ENCODE data around the gene VPS39. TPM values are rescaled to one million over a fixed set of nuclear protein-coding genes. Genes with fewer than 3 reads are reported as not detected.

The VPS39 gene
- total RNA-seq, 4 donors from 2014 or later: 105 to 354 (median 153) TPM

- Histone ChIP-seq H3K9me3 (no peaks in the 10 kb centered on the region), H3K27me3 (no peaks in the 10 kb centered on the region), H3K36me3 (no peaks in the 10 kb centered on the region), H3K4me1 (no peaks in the 10 kb centered on the region), H3K4me3 (no peak overlapping the region), H3K27ac (no peak overlapping the region)
- 77% methylated on average over 8 of the region's 8 CpGs; no CpG with 5 or more reads in 1 of the 2 donors for WGBS, 2 donors (ENCODE audit: low coverage in 1 of 2)
- TF ChIP-seq CTCF (IDR thresholded peaks at IDR 0.05): no peak
- TF ChIP-seq EP300 (IDR thresholded peaks at IDR 0.05; ENCODE audit: low read depth): no peak
- no peak for TF ChIP-seq POLR2AphosphoS5 (IDR thresholded peaks at IDR 0.05)
- no peak for TF ChIP-seq POLR2A (IDR thresholded peaks at IDR 0.05)
- in situ Hi-C loops (cut with MboI; ENCODE audit: low pct_ligation_motif_present in 1 of 4, low pct_unique_long_range_greater_than_20kb in 1 of 4, low sequenced_read_pairs in 3 of 4): loop anchor here in 2 of 4 donors (10.0 kb wide), 2 partner anchors 66 to 136 kb away; no protein-coding TSS in a partner anchor
- intact Hi-C loops (cut with DNase I; ENCODE audit: low total_unique reads): no loop called here
- DNase-seq: no peak
These were observed 77.7 kb downstream of the VPS39 start for GRCh38 chr15:42130246-42130986.

GRCh38 chr15:42129364-42129763 lies 78.7 kb downstream of the VPS39 start:
- WGBS, 2 donors (ENCODE audit: low coverage in 1 of 2): 67 to 88% methylated on average over 2 of the region's 2 CpGs

GRCh38 chr15:42128476-42128875 lies 79.6 kb downstream of the VPS39 start:
- Histone ChIP-seq H3K4me1 (no peaks in the 10 kb centered on the region), H3K27ac (no peak overlapping the region), H3K9me3 (no peaks in the 10 kb centered on the region), H3K36me3 (no peaks in the 10 kb centered on the region), H3K4me3 (no peak overlapping the region), H3K27me3 (no peaks in the 10 kb centered on the region)
- in situ Hi-C loops (cut with MboI; ENCODE audit: low pct_ligation_motif_present in 1 of 4, low pct_unique_long_range_greater_than_20kb in 1 of 4, low sequenced_read_pairs in 3 of 4) (no loop called here), intact Hi-C loops (cut with DNase I; ENCODE audit: low total_unique reads) (no loop called here)
- TF ChIP-seq POLR2AphosphoS5 (IDR thresholded peaks at IDR 0.05) (no peak), POLR2A (IDR thresholded peaks at IDR 0.05) (no peak), CTCF (IDR thresholded peaks at IDR 0.05) (no peak), EP300 (IDR thresholded peaks at IDR 0.05; ENCODE audit: low read depth) (no peak)
- DNase-seq: no peak
- 93% methylated on average over 6 of the region's 6 CpGs; no CpG with 5 or more reads in 1 of the 2 donors for WGBS, 2 donors (ENCODE audit: low coverage in 1 of 2)

More at GRCh38 chr15:42129364-42129763, 78.7 kb downstream of the VPS39 start:
- no peak overlapping the region for H3K4me3 ChIP-seq
- H3K27ac ChIP-seq: no peak overlapping the region
- DNase-seq: no peak
- no peaks in the 10 kb centered on the region for H3K36me3 ChIP-seq
- intact Hi-C loops (cut with DNase I; ENCODE audit: low total_unique reads): no loop called here
- no peaks in the 10 kb centered on the region for H3K4me1 ChIP-seq
- TF ChIP-seq EP300 (IDR thresholded peaks at IDR 0.05; ENCODE audit: low read depth) (no peak), POLR2A (IDR thresholded peaks at IDR 0.05) (no peak), CTCF (IDR thresholded peaks at IDR 0.05) (no peak), POLR2AphosphoS5 (IDR thresholded peaks at IDR 0.05) (no peak)
- H3K9me3 ChIP-seq: no peaks in the 10 kb centered on the region
- H3K27me3 ChIP-seq: no peaks in the 10 kb centered on the region
- in situ Hi-C loops (cut with MboI; ENCODE audit: low pct_ligation_motif_present in 1 of 4, low pct_unique_long_range_greater_than_20kb in 1 of 4, low sequenced_read_pairs in 3 of 4): no loop called here

GRCh38 chr15:42123546-42123945 lies 84.6 kb downstream of the VPS39 start:
- 77% methylated on average over 3 of the region's 3 CpGs; no CpG with 5 or more reads in 1 of the 2 donors for WGBS, 2 donors (ENCODE audit: low coverage in 1 of 2)
- no peaks in the 10 kb centered on the region for H3K9me3 ChIP-seq
- no peak overlapping the region for H3K27ac ChIP-seq
- no peak overlapping the region for H3K4me3 ChIP-seq
- TF ChIP-seq POLR2AphosphoS5 (IDR thresholded peaks at IDR 0.05) (no peak), CTCF (IDR thresholded peaks at IDR 0.05) (no peak), POLR2A (IDR thresholded peaks at IDR 0.05) (no peak), EP300 (IDR thresholded peaks at IDR 0.05; ENCODE audit: low read depth) (no peak)
- H3K4me1 ChIP-seq: peaks cover 0 to 6% (median 3%) of the 10 kb centered on the region in 4 donors
- no peaks in the 10 kb centered on the region for H3K27me3 ChIP-seq
- intact Hi-C loops (cut with DNase I; ENCODE audit: low total_unique reads) (no loop called here), in situ Hi-C loops (cut with MboI; ENCODE audit: low pct_ligation_motif_present in 1 of 4, low pct_unique_long_range_greater_than_20kb in 1 of 4, low sequenced_read_pairs in 3 of 4) (no loop called here)
- H3K36me3 ChIP-seq: no peaks in the 10 kb centered on the region
- DNase-seq: no peak
